ENCODE measurements around the gene CNTNAP2.

The CNTNAP2 gene

DNA sequence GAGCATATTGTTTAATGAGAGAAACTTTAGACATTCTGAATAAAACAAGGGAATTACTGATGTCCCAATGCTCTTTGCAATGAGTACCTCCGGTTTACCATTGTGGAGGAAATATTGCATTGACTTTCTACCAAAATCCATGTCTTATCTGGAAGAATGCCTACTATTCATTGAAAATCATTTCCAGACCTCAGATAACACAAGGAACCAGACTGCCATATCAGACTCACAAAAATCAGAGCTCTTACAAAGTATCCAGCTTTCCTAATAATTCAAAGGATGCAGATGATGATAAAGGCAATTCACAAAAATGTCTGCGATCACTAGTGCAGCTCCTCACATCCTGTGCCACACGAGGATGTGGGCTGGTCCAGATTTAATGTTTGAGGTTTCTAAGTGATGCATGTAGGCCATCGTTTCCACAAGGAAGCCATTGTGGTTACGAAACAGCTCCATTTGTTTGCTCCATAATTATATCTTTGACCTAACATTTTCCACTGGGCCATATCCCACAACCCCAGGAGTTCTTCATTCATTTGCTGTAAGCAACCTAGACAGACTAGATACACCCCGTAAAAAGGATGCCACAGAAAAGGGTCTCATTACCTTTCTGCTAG is 1642.8 kb downstream of the CNTNAP2 start:
- TF ChIP-seq CTCF (IDR thresholded peaks at IDR 0.05; ENCODE audit: low read depth, low read length), result no peak
- H3K4me3 ChIP-seq (ENCODE audit: low read depth, low read length), result no peak overlapping the region

- no peak overlapping the region for H3K4me3 ChIP-seq (ENCODE audit: low read depth, low read length)
- TF ChIP-seq CTCF (IDR thresholded peaks at IDR 0.05; ENCODE audit: low read depth, low read length), result no peak
Measured at GRCh38 chr7:147765301-147765700, 1648.7 kb downstream of the CNTNAP2 start.

GRCh38 chr7:147771344-147771743 is 1654.7 kb downstream of the CNTNAP2 start:
- no peak overlapping the region for H3K4me3 ChIP-seq (ENCODE audit: low read depth, low read length)
- TF ChIP-seq CTCF (IDR thresholded peaks at IDR 0.05; ENCODE audit: low read depth, low read length), result no peak

DNA sequence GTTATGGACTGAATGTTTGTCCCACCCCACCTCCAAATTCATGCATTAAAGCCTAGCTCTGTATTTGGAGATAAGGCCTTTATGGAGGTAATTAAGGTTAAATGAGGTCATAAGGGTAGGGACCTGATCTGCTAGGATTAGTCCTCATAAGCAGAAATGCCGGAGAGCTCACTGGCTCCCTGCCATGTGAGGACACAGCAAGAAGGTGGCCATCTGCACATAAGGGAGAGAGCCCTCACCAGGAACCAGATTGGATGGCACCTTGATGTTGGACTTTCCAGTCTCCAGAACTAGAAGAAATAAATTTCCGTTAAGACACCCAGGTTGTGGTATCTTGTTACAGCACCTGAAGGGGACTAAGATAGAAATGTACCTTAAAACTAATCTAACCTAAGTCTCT is 1657.9 kb downstream of the CNTNAP2 start:
- no peak for TF ChIP-seq CTCF (IDR thresholded peaks at IDR 0.05; ENCODE audit: low read depth, low read length)
- H3K4me3 ChIP-seq (ENCODE audit: low read depth, low read length), result no peak overlapping the region

DNA sequence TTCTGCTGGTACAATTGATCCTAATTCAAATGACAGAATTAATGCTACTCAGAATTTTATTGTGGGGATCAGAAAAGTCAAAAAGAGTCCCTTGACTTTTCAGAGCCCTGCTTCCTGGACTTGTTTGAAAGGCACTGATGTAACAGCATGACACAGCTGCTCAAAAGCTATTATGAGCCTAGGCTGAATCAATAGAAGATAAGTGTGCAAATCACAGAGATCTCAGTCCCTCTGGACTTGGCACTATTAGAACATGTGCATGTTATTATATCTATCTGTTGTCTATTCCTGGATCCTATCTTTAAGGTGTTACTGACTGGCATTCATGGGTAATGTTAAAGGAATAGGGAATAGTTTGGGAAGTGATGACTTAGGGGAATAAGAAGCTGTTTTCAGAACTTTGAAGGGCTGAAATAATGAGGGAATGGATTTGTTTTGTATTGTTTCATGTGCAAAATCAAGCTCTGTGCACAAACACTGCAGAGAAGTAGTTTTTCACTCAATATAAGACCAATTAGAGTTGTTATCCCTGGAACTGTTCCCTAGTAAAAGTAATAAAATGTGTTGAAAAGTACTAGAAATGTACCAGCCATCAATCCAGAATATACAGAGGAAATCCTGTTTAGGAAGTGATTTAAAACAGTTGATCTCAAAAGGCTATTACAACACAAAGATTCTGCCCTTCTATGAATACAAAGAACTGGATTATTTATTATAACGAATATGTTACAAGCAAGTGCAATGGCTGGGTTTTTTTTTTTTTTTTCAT is 1659.1 kb downstream of the CNTNAP2 start:
- no peak overlapping the region for H3K4me3 ChIP-seq (ENCODE audit: low read depth, low read length)
- no peak for TF ChIP-seq CTCF (IDR thresholded peaks at IDR 0.05; ENCODE audit: low read depth, low read length)

DNA sequence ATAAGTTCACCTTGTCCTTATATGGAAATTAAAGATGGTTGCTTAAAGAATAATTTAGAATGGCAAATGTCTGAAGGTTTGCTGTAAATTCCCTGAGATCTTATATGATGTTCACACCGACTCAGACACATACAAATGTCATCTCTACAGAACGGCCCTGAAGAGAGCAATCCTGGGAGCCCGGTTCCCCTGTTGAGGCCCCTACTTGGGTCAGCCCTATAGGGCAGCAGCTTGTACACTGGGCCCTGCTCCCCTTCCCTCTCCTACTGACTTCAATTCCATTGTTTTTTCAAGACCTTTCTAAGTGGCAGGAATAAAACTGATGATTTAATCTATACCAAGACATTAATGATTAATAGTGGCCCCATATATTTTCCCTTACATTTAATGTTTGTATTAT is 1660.7 kb downstream of the CNTNAP2 start:
- H3K4me3 ChIP-seq (ENCODE audit: low read depth, low read length), result no peak overlapping the region
- TF ChIP-seq CTCF (IDR thresholded peaks at IDR 0.05; ENCODE audit: low read depth, low read length), result no peak

GRCh38 chr7:147779949-147780348 is 1663.3 kb downstream of the CNTNAP2 start:
- no peak for TF ChIP-seq CTCF (IDR thresholded peaks at IDR 0.05; ENCODE audit: low read depth, low read length)
- no peak overlapping the region for H3K4me3 ChIP-seq (ENCODE audit: low read depth, low read length)

Data from WI38 (cell line).